Thoracic aorta (tissue), 2 donors: ENCODE data around the gene SOAT1. TPM values are rescaled to one million over a fixed set of nuclear protein-coding genes. Genes with fewer than 3 reads are reported as not detected.
A peak's percentile ranks its signal among the peaks of the same experiment; 100 is the strongest.
"Not testable (repeated sequence)": the region's sequence is repeated elsewhere in the genome, so short reads cannot be mapped to it uniquely, and the experiment has no call there.

Experiments used
- ATAC-seq: fragments of 150-250 bp; one replicate; pipeline ENCODE4 v1.8.0; 2017; ENCODE audit warnings: low read depth; ENCODE audit not compliant: insufficient number of reproducible peaks, low FRiP score
- DNase-seq: peaks from one replicate; pipeline ENCODE4 v3.0.0-alpha.2; 2020; ENCODE audit warnings: low spot score
- H3K27ac ChIP-seq, 2 donors: fragments of 200-600 bp; sonication (generic); 1 replicate in 1 of 2; 2 replicates in 1 of 2; pipeline ENCODE4 v1.5.1; 2016; ENCODE audit warnings: mild to moderate bottlenecking in 2 of 2, moderate library complexity in 2 of 2
- H3K27me3 ChIP-seq: fragments of 200-600 bp; sonication (generic); replicated peaks from 2 replicates; pipeline ENCODE4 v1.6.0; 2016; ENCODE audit warnings: mild to moderate bottlenecking; ENCODE audit not compliant: insufficient read depth
- H3K36me3 ChIP-seq: fragments of 200-600 bp; sonication (generic); one replicate; pipeline ENCODE4 v1.5.1; 2016
- H3K4me1 ChIP-seq, 2 donors: fragments of 200-600 bp; sonication (generic); 1 replicate in 1 of 2; 2 replicates in 1 of 2; pipeline versions ENCODE4 v1.5.1 to v1.6.0; 2016; ENCODE audit warnings: low read depth in 2 of 2, mild to moderate bottlenecking in 1 of 2; ENCODE audit not compliant: control insufficient read depth in 1 of 2
- H3K4me3 ChIP-seq: fragments of 200-600 bp; sonication (generic); 2 replicates; pipeline ENCODE4 v1.5.1; 2016; ENCODE audit warnings: mild to moderate bottlenecking
- H3K9me3 ChIP-seq: fragments of 200-600 bp; sonication (generic); 2 replicates; pipeline ENCODE4 v1.5.1; 2016
- CTCF ChIP-seq: fragments of 200-600 bp; sonication (generic); IDR thresholded peaks from one replicate; pipeline ENCODE4 v1.5.1; 2019; ENCODE audit warnings: antibody characterized with exemption
- total RNA-seq, 2 donors: library from RNA; depleted of rRNA; stranded (reverse); fragments of >200 nt; gene quantifications; one replicate each; pipeline versions ENCODE4 v1.1.0 to v1.2.3, GENCODE V29; 2016

SOAT1 gene
- total RNA-seq, result 10 to 100 TPM; 14.5 to 29.5 TPM

DNA sequence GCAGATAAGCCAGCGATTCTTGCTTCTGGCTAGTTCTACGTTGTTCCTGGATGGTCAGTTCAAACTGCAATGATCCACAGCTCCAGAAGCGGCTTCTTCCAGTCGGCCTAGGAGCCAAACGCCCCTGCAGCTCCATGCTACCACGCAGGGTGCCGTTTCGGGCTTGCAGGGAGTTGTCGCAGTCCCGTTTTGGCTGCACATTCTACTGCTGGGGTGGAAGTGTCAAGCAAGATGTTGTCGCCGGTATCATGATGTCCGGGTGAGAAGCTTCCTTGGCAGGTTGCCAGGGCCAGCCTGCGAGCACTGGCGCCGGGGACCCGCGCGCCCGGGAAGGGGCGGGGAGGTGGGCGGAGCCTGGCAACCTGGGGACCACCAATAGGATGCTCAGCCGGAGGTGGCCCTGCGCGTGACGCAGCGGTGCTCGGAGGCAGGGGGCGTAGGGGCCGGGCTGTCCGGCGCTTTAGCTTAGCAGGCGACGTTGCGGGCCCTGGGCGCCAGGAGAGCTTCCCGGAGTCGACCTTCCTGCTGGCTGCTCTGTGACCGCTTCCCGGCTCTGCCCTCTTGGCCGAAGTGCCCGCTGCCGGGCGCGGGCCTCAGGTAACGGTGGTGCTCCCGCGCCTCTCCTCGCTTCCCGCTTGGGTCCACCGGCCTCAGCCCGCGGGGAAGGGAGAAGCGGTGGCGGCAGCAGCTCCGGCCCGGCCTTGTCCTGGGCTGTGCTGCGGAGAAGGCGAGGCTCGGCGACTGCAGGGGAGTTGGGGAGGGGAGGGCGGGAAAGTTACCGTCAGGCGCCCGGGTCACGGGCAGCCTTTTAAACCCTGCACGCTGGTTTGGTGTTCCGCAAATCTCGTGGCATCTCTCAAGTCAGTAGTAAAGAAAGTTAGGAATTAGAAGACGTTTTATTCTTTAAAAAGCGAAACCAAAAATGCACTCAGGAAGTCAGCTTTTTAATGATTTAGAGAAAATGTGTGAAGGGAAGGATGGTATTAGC lies at the start of gene SOAT1:
SOAT1 (plus strand) TSS at position 458 of the 988 bp plus-strand sequence. CDS start 8,888 bp downstream, outside the sequence.
- Histone ChIP-seq H3K4me3 (peak within 1 kb of the TSS; percentile 93), H3K27me3 (no peaks in the 10 kb centered on the region), H3K9me3 (no peaks in the 10 kb centered on the region), H3K27ac (peak within 1 kb of the TSS; percentile 89 to 97), H3K36me3 (no peaks in the 10 kb centered on the region), H3K4me1 (peaks cover 16 to 25% of the 10 kb centered on the region in 2 donors)
- DNase-seq, result peak; percentile 77
- ATAC-seq, result peak; percentile 87
- TF ChIP-seq CTCF, result peak; percentile 23

GRCh38 chr1:179245426-179245825 lies 48.2 kb upstream of the SOAT1 start:
- not testable (repeated sequence) for H3K27ac ChIP-seq, H3K4me1 ChIP-seq, H3K4me3 ChIP-seq, ATAC-seq, H3K27me3 ChIP-seq, H3K36me3 ChIP-seq, H3K9me3 ChIP-seq, DNase-seq

DNA sequence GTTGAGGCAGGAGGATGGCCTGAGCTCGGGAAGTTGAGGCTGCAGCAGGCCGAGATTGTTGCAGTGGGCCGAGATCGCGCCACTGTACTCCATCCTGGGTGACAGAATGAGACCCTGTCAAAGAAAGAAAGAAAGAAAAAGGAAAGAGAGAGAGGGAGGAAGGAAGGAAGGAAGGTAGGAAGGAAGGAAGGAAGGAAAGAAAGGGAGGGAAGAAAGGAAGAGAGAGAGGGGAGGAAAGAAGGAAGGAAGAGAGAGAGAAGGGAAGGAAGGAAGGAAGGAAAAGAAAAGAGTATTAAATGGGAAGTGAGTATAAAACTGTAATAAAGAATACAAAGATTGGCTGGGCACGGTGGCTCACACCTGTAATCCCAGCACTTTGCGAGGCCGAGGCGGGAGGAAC lies 45.7 kb upstream of the SOAT1 start:
- DNase-seq (no peak), ATAC-seq (no peak)

GRCh38 chr1:179251675-179252074 lies 41.9 kb upstream of the SOAT1 start:
- Histone ChIP-seq H3K4me1 (no peaks in the 10 kb centered on the region), H3K27me3 (no peaks in the 10 kb centered on the region), H3K9me3 (no peaks in the 10 kb centered on the region), H3K27ac (no peak overlapping the region), H3K36me3 (no peaks in the 10 kb centered on the region), H3K4me3 (no peak overlapping the region)
- DNase-seq (no peak), ATAC-seq (no peak)
- TF ChIP-seq CTCF, result no peak

More for the DNA sequence above, 45.7 kb upstream of the SOAT1 start:
- Histone ChIP-seq H3K4me3 (no peak overlapping the region), H3K27ac (no peak overlapping the region), H3K9me3 (no peaks in the 10 kb centered on the region), H3K4me1 (no peaks in the 10 kb centered on the region), H3K36me3 (no peaks in the 10 kb centered on the region), H3K27me3 (no peaks in the 10 kb centered on the region)
- TF ChIP-seq CTCF, result no peak

DNA sequence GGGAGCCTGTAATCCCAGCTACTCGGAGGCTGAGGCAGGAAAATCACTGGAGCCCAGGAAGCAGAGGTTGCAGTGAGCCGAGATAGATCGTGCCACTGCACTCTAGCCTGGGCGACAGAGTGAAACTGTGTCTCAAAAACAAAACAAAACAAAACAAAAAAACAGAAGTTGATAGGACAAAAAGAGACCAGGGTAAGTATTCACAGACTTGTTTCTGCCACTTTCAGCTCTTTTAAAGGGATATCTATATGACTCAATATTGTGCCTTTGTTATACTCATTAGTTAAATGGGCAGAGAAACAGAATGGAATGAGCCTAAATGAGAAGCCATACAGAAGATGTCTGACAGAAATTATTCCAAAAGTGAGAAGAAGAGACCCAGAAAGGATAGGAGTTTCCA lies 41.0 kb upstream of the SOAT1 start:
- DNase-seq (no peak), ATAC-seq (no peak)
- no peaks in the 10 kb centered on the region for H3K4me1 ChIP-seq
- no peaks in the 10 kb centered on the region for H3K9me3 ChIP-seq
- H3K4me3 ChIP-seq, result no peak overlapping the region
- no peaks in the 10 kb centered on the region for H3K27me3 ChIP-seq
- no peak for TF ChIP-seq CTCF
- H3K27ac ChIP-seq, result no peak overlapping the region
- no peaks in the 10 kb centered on the region for H3K36me3 ChIP-seq
